Ammon's horn (tissue), 1 donor: ENCODE data around the gene NFKBIZ.
A peak's percentile ranks its signal among the peaks of the same experiment; 100 is the strongest.

Experiments
- DNase-seq: peaks from one replicate; pipeline ENCODE4 v3.0.0-alpha.2; 2016; ENCODE audit warnings: low spot score

The NFKBIZ gene

GRCh38 chr3:101827211-101828174 is 21.8 kb upstream of the NFKBIZ start:
- peak; percentile 81 for DNase-seq

GRCh38 chr3:101828276-101828675 is 21.0 kb upstream of the NFKBIZ start:
- DNase-seq = no peak

GRCh38 chr3:101828691-101829436 is 20.4 kb upstream of the NFKBIZ start:
- DNase-seq = peak; percentile 61

GRCh38 chr3:101829437-101829830 is 19.9 kb upstream of the NFKBIZ start:
- no peak for DNase-seq

- no peak for DNase-seq
These were observed 19.4 kb upstream of the NFKBIZ start for GRCh38 chr3:101829874-101830273.

GRCh38 chr3:101833446-101833974 is 15.8 kb upstream of the NFKBIZ start:
- no peak for DNase-seq

GRCh38 chr3:101835676-101836075 is 13.6 kb upstream of the NFKBIZ start:
- no peak for DNase-seq

- no peak for DNase-seq
These were observed 13.2 kb upstream of the NFKBIZ start for GRCh38 chr3:101836160-101836559.

- DNase-seq = no peak
These were observed 12.4 kb upstream of the NFKBIZ start for GRCh38 chr3:101836652-101837598.

- DNase-seq = no peak
These were observed 10.6 kb upstream of the NFKBIZ start for GRCh38 chr3:101838691-101839090.

- DNase-seq = no peak
These were observed 9.2 kb upstream of the NFKBIZ start for GRCh38 chr3:101840066-101840465.

- DNase-seq = no peak
These were observed 6.9 kb upstream of the NFKBIZ start for GRCh38 chr3:101842245-101842934.

GRCh38 chr3:101842935-101843330 is 6.4 kb upstream of the NFKBIZ start:
- no peak for DNase-seq

- no peak for DNase-seq
These were observed 3.9 kb upstream of the NFKBIZ start for GRCh38 chr3:101845425-101845824.

- DNase-seq = no peak
These were observed 2.6 kb upstream of the NFKBIZ start for GRCh38 chr3:101846709-101847108.

GRCh38 chr3:101847328-101847727 is 2.0 kb upstream of the NFKBIZ start:
- DNase-seq = no peak

- no peak for DNase-seq
These were observed 988 bp upstream of the NFKBIZ start for GRCh38 chr3:101848326-101848725.

GRCh38 chr3:101849714-101850245 is 466 bp downstream of the NFKBIZ start:
- no peak for DNase-seq

GRCh38 chr3:101850246-101851051 is 1.1 kb downstream of the NFKBIZ start:
- no peak for DNase-seq
